GM19043 (cell line): ENCODE measurements around the gene KCNIP3.

Source experiments
- ATAC-seq: cut with Tn5 transposase; IDR thresholded peaks from one replicate; pipeline ENCODE4 v1.9.1; 2021; ENCODE audit warnings: low read depth; ENCODE audit not compliant: unreplicated experiment

The KCNIP3 gene

DNA sequence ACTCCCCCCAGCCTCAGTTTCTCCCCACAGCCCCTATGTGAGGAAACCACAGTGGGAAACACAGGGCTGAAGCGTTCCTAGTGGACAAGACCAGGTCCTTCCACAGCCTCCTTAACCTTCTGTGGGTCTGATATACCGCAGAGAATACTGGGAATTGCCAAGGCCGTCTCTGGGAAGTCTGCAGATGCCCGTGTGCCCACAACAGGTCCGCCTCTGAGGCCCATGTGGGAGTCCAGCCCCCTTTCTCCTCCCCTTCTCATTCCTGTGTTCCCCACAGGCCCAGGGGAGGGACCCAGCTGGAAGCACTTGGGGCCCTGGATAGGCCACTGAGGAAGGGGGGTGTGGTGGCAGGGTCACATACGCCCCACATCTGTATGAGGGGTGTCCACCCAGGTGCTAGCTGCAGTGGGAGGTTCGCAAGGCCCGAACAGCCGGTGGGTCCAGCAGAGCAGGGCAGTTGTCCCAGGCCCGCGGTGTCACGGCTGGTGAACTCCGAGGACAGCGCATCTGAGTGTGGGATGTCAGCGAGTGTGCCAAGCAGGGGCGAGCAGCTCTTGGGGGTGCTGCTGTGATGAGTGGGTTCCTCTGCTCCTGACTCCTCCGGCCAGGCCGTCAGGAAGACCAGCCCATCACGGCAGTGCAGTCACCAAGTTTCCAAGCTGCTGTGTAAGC is 2.4 kb upstream of the KCNIP3 start:
- ATAC-seq: no peak

DNA sequence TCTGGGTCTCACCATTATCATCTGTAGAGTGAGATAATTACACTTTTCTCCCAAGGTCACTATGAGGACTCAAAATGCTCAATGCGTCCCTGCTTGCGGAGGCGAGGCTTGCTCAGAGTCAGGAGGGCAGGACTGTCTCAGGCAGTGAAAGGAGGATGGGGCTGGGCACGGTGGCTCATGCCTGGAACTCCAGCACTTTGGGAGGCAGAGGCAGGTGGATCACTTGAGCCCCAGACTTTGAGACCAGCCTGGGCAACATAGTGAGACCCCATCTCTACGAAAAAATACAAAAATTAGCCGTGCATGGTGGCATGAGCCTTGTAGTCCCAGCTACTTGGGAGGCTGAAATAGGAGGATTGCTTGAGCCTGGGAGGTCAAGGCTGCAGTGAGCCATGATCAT is 1.8 kb upstream of the KCNIP3 start:
- no peak for ATAC-seq

DNA sequence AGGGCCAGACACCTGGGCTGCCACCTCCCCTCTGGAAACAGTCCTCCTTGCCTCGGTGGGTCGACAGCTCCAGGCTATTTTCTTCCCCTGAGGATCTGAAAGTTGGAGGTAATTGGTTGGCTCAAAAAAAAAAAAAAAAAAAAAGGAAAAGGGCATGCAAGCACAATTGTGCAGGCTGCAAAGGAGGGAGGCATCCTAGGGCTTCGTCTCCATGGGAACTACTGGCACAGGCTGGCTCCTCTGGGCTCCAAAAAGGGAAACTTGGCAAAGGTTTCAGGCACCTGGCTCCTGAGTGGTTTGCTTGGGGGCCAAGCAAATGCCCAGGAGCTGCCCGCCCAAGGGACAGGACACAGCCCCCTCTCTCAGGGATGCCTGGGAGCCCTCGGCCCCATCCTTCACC is 1.1 kb upstream of the KCNIP3 start:
- no peak for ATAC-seq

DNA sequence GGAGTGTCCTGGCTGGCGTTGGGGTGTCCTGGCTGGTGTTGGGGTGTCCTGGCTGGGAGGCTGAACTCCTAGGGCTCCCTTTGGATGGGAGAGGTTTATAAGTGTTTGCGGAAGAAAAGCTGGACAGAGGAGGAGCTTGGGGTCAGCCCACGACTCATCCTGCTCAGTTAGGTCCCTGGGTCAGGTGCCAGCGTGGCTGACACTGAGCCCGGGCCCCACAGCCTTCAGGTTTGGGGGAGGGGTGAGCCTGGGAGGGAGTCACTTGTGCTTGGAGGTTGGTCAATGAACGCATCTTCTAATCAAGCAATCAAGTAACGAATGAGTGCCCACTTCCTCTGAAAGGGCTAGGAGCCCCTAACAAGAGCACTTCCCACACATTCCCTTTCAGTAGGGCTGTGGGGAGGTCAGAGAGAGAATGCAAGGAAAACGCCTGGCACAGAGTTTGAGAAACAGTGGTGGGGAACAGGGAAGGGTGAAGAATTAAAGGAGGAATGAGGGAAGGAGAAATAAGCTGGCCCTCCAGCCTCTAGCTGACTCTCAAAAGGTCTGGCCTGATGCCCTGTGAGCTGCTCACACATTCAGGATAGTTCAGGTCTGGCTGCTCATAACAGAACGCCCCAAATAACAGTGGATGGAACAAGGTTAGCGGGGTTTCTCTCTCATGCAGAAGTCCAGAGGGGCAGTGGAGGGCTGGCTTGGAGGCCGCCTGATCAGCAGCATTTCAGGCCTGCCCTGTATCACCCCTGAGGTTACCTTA is 670 bp downstream of the KCNIP3 start:
- no peak for ATAC-seq

- ATAC-seq: no peak
Observed at GRCh38 chr2:95298486-95299111, 1.5 kb downstream of the KCNIP3 start.

GRCh38 chr2:95299961-95300360 is 2.8 kb downstream of the KCNIP3 start:
- ATAC-seq: no peak

DNA sequence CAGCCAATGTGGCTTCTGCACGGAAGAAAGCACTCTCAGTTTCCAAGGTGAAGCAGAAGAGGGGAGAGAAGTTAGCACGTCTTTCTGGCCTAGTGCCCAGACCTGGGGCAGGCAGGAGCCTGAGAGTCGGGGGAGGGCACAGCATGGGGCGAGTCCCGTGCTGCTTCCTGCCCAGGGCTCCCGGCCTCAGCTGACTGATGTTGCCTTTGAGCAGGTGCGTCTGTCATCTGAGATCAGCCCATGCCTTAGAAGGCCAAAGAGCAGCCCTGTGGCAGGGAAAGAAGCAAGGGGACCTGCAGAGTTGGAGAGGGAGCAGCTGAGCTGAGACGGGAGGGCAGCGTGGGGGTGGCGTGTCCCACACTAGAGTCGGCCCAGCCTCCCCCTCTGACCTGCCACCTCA is 3.3 kb downstream of the KCNIP3 start:
- ATAC-seq: no peak

GRCh38 chr2:95301186-95301585 is 4.0 kb downstream of the KCNIP3 start:
- no peak for ATAC-seq

DNA sequence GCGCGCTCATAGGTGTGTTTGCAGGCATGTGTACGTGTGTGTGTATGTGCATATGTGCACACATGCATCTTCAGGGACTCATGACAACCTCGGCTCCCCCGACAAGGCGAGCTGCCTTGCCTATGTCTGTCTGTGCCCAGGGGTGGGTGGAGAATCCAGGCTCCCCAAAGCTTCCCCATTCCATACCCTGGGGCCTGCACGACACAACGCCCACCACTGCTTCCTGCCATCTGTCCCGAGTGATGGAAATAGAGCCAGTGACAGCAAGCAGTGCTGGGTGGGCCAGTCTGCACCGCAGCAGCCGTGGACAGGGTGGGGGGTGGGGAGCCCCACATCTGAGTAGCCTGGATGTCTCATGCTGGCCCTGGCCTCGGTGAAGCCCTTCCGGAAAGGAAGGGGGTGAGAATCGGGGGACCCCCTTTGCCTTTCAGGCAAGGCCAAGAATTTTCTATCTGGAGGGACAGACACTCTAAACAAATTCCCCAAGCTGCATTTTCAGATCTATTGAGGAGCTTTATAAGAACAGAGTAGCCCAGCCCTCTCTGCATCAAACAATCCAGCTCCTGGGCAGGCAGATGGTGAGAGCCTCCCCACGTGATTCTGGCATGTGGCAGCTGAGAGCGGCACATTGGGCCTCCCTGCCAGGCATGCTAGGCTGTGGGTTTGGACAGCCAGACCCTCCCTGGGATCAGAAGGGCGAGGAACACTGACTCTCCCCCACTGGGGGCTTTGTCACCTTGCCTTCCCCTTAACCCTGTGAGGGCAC is 4.9 kb downstream of the KCNIP3 start:
- ATAC-seq: no peak

DNA sequence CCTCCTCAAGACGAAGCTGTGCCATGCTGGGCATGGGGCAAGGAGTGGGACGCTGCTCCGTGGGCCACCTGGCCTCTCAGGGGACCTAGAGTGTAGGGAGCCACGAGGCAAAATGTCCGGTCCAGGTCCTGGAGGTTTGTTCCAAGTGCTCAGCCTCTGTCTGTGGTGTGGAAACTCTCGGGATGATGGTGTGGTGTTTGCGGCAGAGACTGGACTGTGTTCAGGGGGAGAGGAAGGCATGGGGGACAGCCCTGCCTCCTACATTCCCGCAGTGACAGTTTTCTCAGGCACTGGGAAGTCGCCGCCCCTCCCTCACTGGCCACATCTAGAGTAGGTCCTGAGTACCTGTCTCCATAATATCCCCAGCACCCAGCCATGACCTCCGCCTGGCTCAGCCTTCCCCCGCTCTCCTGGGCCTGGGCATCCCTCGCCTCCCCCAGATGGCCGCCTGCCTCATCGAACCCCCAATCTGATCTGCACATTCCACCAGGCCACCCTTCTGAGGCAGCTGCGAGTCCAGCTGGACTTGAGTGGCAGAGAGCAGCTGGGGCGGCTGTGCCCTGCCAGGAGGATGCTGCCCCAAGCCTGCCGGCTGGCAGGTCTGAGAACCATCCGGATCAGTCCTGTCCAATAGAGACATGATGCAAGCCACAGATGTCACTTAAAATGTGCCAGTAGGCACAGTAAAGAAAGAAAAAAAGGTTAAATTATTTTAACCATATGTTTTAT is 6.2 kb downstream of the KCNIP3 start:
- no peak for ATAC-seq

GRCh38 chr2:95305380-95306061 is 8.4 kb downstream of the KCNIP3 start:
- ATAC-seq: no peak

DNA sequence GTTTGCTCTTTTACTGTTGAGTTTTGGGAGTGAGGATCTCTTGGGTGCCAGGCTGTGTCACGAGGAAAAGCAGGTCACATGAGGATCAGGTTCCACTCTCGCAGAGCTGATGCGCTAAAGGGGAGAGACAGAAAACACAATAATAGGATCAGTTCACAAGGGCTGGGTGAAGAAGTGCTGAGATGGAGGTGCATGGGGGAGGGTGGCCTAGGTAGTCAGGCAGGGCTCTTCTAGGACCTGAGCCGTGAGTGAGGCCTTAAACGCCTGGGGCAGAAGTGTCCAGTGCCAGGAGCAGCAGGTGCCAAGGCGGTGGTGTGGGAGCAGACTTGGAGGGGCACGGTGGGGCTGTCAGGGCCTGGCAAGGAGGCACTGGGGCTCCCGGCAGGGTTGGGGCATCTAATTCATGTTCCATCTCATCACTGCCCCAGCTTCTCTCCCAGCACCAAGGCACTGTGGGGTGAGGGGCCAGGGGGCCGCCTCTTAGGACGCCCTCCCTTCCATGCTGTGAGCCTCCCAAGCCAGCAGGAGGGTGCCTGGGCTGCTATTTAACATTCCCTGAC is 9.3 kb downstream of the KCNIP3 start:
- no peak for ATAC-seq

DNA sequence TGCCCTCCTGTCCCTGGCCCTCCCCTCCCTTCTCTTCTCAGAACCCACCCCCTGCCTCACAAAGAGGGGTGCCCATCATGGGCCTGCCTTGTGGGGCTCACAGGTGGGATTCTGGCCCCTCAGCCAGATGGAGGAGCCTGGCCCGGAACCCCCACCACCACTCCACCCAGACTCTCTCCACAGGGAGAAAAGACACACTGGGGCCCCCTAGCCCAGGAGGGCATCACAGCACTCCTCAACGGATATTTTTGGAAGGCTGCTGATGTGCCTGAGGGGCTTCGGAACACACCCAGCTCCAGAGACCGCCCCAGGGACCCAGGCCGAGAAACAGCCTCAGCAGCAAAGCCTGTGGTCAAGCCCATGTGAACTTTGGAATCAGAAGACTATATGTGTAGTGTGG is 9.9 kb downstream of the KCNIP3 start:
- no peak for ATAC-seq

DNA sequence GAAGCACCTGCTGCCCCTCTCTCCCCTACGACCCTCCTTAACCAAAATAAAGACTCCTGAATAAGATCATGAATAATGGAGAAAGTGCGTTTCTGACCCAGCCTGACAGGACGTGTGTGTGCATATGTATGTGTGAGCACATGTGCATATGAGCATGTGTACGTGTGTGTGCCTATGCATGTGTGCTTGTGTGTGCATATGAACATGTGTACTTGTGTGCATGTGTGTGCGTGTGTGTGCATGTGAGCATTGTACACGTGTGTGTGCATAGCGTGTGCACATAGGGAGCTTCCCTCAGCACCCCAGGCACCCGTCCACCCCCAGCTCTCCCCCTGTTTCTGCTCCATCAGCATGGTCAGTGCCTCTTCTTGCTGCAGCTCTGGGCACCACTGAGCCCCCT is 10.7 kb downstream of the KCNIP3 start:
- no peak for ATAC-seq

DNA sequence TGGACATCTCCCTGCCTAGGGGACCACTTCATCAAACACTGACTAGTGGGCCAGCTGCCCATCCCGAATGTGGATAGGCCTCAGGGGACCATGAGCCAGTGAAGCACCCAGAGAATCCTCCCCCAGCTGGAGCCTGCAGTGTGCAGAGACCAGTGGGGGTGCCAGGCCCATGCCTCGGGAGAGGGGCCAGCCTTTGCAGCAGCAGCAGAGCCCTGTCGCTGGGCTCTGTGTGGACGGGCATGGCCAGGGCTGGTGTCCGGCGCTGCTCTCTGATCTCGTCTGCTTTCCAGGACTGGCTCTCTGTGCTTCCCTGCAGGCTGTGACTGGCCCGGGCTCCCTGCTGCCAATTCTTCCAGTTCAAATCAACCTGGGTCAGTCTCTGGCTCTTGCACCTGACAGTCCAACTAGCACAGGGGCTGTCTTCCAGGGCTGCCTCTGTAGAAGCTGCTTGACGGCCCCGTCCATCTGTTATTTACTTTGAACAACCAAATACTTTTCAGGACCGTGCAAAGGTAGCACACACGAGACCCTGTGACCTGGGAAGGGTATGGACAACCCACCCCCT is 11.4 kb downstream of the KCNIP3 start:
- ATAC-seq: no peak

DNA sequence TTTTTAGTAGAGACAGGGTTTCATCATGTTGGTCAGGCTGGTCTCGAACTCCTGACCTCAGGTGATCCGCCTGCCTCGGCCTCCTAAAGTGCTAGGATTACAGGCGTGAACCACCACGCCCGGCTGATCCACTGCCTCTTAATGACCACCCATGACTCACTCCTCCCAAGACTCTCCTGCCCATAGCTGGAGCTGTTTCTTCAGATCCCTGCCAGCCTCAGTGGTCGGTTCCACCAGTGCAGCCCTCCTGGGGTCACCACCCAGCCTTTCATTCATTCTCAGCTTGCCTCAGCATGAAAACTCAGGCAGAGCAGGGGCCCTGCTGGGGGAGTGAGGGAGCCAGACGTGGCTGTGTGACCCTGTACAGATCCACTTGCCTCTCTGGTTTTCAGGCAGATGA is 12.5 kb downstream of the KCNIP3 start:
- no peak for ATAC-seq

DNA sequence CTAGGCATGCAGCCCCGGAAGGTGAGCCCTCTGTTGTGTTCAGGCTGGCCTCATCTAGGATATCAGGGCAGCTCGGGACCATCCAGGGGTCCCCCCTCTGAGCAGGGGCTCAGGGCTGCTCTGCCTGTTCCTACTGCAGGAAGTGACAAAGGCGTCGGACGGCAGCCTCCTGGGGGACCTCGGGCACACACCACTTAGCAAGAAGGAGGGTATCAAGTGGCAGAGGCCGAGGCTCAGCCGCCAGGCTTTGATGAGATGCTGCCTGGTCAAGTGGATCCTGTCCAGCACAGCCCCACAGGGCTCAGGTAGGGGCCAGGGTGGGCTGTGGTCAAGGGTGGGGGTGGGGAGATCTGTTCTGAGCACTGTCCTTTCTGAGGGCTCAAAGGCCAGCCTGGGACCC is 13.1 kb downstream of the KCNIP3 start:
- ATAC-seq: no peak

DNA sequence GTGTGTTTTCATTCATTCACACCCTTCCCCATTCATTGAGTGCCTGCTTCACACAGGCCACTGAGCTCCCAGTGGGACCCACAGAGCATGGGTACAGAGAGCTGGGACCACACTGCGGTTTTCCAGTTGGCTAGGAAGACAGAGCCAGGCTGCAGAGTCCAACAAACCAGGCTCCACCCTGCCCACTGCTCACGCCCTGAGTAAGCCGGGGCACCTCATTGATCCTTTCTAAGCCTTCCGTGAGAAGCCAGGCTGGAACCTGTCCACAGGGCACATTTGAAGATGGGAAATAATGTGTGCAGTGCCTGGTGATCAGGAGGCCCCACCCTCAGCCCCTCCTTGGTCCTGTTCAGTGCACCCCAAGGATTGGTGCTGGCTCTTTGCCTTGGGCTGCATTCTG is 13.5 kb downstream of the KCNIP3 start:
- ATAC-seq: no peak

- no peak for ATAC-seq
Observed at GRCh38 chr2:95311815-95312542, 14.8 kb downstream of the KCNIP3 start.
